HG02852 (cell line): ENCODE results near the gene SLC35B1.
"Not testable (repeated sequence)": the region's sequence is repeated elsewhere in the genome, so short reads cannot be mapped to it uniquely, and the experiment has no call there.

Experiments used
- ATAC-seq: cut with Tn5 transposase; IDR thresholded peaks from one replicate; pipeline ENCODE4 v1.9.1; 2021; ENCODE audit warnings: mild to moderate bottlenecking, moderate library complexity; ENCODE audit not compliant: unreplicated experiment

SLC35B1 gene

DNA sequence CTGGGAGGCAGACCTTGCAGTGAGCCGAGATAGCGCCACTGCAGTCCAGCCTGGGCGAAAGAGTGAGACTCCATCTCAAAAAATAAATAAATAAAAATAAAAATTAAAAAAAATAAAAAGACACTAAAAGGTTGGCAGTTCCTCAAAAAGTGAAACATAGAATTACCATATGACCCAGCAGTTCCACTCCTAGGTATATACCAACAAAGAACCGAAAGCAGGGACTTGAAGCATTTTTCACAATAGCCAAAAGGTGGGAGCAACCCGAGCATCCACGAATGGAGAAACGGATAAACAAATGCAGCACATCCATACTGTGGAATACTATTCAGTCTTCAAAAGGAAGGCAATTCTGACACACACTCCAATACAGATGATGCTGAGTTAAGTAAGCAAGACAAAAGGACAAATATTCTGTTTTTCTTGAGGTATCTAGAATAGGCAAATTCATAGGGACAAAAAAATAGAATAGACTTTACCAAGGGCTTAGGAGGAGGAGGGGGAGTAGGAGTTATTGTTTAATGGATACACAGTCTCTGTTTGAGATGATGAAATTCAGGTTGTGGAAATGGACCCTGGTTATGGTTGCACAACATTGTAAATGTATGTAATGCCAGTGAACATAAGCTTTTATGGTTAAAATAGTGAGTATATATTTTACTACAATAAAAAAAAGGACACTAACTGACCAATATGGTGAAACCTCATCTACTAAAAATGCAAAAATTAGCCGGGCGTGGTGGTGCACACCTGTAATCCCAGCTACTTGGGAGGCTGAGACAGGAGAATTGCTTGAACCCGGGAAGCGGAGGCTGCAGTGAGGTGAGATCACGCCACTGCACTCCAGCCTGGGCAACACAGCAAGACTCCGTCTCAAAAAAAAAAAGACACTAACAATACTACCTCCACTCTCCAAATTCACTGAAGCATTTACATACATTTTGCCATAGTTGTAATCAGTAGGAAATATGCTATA is 27.0 kb upstream of the SLC35B1 start:
- ATAC-seq = no peak

- no peak for ATAC-seq
Observed at GRCh38 chr17:49731435-49731831, 23.7 kb upstream of the SLC35B1 start.

DNA sequence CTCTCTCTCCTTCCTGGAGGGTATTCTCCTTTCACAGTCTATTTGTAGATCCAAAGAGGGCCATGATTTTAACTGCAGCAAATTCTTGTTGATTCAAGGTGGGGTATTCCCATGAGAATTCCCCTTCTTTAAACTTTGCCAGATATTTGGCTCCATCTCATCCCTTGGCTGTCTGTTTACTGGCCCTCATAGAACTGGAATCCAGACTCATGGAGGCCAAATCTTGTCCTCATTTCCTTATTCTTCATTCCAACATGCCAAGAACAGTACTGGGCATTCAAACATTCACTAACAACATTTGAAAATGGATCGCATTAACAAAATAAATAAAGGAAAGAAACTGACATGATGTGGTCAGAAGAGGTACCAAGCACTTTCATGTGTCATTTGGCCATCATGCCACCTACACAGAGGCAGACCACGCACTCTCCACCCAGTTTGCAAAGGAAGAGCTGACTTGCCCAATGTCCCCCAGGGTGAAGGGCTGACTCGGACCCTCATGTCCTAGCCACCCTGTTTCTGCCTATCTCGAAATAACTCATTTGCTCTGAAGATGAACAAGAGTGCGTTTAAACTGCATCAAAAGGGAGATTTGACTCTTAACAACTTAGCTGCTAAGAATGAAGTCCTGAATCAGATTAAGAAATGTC is 23.1 kb upstream of the SLC35B1 start:
- ATAC-seq = no peak

- no peak for ATAC-seq
Observed at GRCh38 chr17:49730078-49730784, 22.5 kb upstream of the SLC35B1 start.

- no peak for ATAC-seq
Observed at GRCh38 chr17:49729069-49729468, 21.3 kb upstream of the SLC35B1 start.

DNA sequence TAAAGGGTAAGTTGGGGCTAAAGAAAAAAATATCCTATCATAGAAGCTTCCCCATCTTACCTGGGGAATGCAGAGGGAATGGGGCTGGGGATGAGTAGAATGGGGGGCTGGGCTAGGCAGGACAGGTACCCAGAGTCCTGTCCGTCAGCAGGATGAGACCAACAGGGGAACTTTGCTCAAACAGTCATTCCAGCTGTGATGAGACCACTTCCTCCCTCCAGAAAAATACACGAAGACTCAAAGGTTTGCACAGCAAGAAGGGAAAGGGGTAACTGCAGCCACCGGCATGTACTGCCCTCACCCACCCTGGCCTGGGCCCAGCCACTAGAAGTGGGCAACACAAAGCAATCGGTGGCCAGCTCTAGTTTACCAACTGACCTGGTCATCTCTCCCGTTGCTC is 20.7 kb upstream of the SLC35B1 start:
- ATAC-seq = no peak

- ATAC-seq = no peak
Observed at GRCh38 chr17:49727380-49727779, 19.6 kb upstream of the SLC35B1 start.

GRCh38 chr17:49725452-49726130 is 17.8 kb upstream of the SLC35B1 start:
- no peak for ATAC-seq

GRCh38 chr17:49724552-49724951 is 16.8 kb upstream of the SLC35B1 start:
- not testable (repeated sequence) for ATAC-seq

DNA sequence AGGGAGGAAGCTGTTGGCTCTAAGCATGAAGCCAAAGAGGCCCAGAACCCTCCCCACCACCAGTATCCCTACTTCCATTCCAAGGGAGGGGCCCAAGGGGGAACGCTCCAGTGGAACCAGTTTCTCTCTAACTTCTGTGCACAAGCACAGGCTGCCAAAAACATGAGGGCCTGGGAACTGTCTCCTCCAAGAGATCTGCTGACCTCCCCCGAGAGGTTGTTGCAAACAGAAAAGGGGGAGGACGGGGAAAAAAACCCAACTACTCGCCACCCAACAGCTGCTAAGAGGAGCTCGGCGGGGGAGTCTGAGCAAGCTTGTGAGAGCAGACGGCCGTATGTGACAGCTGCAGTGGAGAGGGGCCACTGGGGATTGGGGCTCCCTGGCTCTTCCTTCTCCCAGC is 15.7 kb upstream of the SLC35B1 start:
- ATAC-seq = no peak

- no peak for ATAC-seq
Observed at GRCh38 chr17:49722066-49722465, 14.3 kb upstream of the SLC35B1 start.

DNA sequence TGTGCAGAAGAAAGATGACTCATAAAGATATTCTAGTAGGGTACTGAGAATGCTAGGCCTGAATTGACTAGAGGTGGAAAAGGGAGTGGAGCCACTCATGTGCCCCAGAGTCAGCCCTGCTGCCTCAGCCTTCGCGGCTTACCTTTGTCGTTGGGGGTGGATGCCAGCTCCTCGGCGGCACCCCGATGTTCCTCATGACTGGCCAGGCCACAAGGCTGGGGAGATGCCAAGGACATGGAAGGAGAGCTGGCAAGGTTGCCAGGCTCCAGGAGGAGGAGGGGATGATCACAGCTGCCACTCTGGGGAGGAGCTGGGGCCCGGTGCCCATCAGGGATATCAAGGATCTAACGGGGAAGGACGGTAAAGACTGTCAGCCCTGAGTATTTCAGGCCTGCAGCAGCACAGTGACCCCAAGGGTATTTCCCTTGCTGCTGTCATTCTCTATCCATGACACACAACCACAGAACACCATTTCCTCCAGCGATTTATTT is 9.7 kb upstream of the SLC35B1 start:
- no peak for ATAC-seq

GRCh38 chr17:49716668-49717364 is 9.1 kb upstream of the SLC35B1 start:
- no peak for ATAC-seq

- ATAC-seq = no peak
Observed at GRCh38 chr17:49715717-49716279, 8.0 kb upstream of the SLC35B1 start.

GRCh38 chr17:49715216-49715615 is 7.5 kb upstream of the SLC35B1 start:
- ATAC-seq = no peak

GRCh38 chr17:49708515-49709183 is 885 bp upstream of the SLC35B1 start:
- ATAC-seq = no peak

DNA sequence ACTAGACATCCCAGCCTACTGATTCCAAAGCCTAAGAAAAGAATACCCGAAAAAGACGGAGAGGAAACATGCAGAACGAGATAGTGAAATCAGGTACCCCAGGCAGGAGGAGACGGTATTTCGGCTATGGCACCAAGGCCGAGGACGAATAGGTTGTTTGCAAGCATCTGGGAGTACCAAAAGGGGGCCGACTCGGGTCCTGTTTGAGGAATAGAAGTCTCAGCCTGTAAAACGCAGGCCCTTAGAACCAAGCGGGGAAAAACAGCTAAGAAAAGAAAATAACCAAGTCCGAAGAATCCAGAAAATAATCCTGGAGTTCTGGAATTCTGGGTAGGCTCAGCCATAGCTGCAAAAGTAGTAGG is 537 bp downstream of the SLC35B1 start:
- no peak for ATAC-seq

GRCh38 chr17:49705254-49705653 is 2.5 kb downstream of the SLC35B1 start:
- no peak for ATAC-seq

- ATAC-seq = no peak
Observed at GRCh38 chr17:49703557-49704277, 4.0 kb downstream of the SLC35B1 start.
